Kidney capillary endothelial cell (primary cell): ENCODE results near the gene TTC31.

Source experiments
- DNase-seq: peaks from one replicate; pipeline ENCODE4 v3.0.0-alpha.2; 2018; ENCODE audit warnings: low spot score

TTC31 gene

GRCh38 chr2:74505448-74506246, 22.8 kb downstream of the TTC31 start:
- DNase-seq: no peak

- DNase-seq: peak; percentile 95
Observed at GRCh38 chr2:74507145-74507925, 24.5 kb downstream of the TTC31 start, which contains the start of gene PCGF1. Gene PCGF1 (minus strand): TSS chr2:74507695. CDS start chr2:74507668, 27 bp downstream.

GRCh38 chr2:74507926-74508520, 25.1 kb downstream of the TTC31 start:
- DNase-seq: no peak

GRCh38 chr2:74510272-74510671, 27.4 kb downstream of the TTC31 start:
- no peak for DNase-seq

GRCh38 chr2:74511104-74511989, 28.5 kb downstream of the TTC31 start:
- no peak for DNase-seq

GRCh38 chr2:74512744-74513604, 30.1 kb downstream of the TTC31 start:
- no peak for DNase-seq

GRCh38 chr2:74513605-74514367, 30.9 kb downstream of the TTC31 start:
- no peak for DNase-seq

GRCh38 chr2:74514368-74515270, 31.7 kb downstream of the TTC31 start, which contains the start of gene TLX2:
Gene TLX2 (plus strand): TSS chr2:74514450. CDS start chr2:74514807, 357 bp downstream.
- no peak for DNase-seq

GRCh38 chr2:74515271-74515980, 32.5 kb downstream of the TTC31 start:
- DNase-seq: no peak

- DNase-seq: peak; percentile 23
Observed at GRCh38 chr2:74515981-74516633, 33.2 kb downstream of the TTC31 start.

- no peak for DNase-seq
Observed at GRCh38 chr2:74516650-74517049, 33.8 kb downstream of the TTC31 start.

- DNase-seq: no peak
Observed at GRCh38 chr2:74522516-74522915, 39.6 kb downstream of the TTC31 start.

- no peak for DNase-seq
Observed at GRCh38 chr2:74524005-74524404, 41.1 kb downstream of the TTC31 start.

- no peak for DNase-seq
Observed at GRCh38 chr2:74524955-74525716, 42.3 kb downstream of the TTC31 start.

- no peak for DNase-seq
Observed at GRCh38 chr2:74525717-74526648, 43.1 kb downstream of the TTC31 start, which contains the start of gene DQX1. Gene DQX1 (minus strand): TSS chr2:74526231. CDS start chr2:74525729, 502 bp downstream.
